ENCODE results near the gene STEAP3. TPM values are rescaled to one million over a fixed set of nuclear protein-coding genes. Genes with fewer than 3 reads are reported as not detected.

STEAP3 gene
- total and polyA plus RNA-seq, 2 donors (not counting 1 experiment from before 2014, with no cell fraction given) = 1.1 to 1.6 TPM

- Histone ChIP-seq H3K4me2 (replicated peaks; ENCODE audit: low read depth, low read length, poor library complexity, severe bottlenecking) (no peak overlapping the region), H3K9me3 (ENCODE audit: control extremely low read depth in 1 of 3, control insufficient read depth in 2 of 3, insufficient read depth in 1 of 3, low read length in 2 of 3) (no peaks in the 10 kb centered on the region), H2AFZ (ENCODE audit: insufficient read depth, low read depth, low read length, poor library complexity, severe bottlenecking) (no peak overlapping the region), H3K27ac (ENCODE audit: low read length in 2 of 2) (no peak overlapping the region), H3K79me2 (ENCODE audit: control insufficient read depth, insufficient read depth, low read length) (no peaks in the 10 kb centered on the region), H3K4me1 (ENCODE audit: control insufficient read depth in 2 of 2, insufficient read depth in 2 of 2, low read length in 2 of 2) (peaks cover 0 to 9% of the 10 kb centered on the region in 2 donors), H3K36me3 (replicated peaks in 1 of 2; ENCODE audit: control extremely low read depth in 1 of 2, control insufficient read depth in 1 of 2, extremely low read depth in 1 of 2, insufficient read depth in 2 of 2, low read length in 1 of 2) (no peaks in the 10 kb centered on the region), H3K9ac (ENCODE audit: low read length) (no peak overlapping the region), H3K4me3 (ENCODE audit: control extremely low read depth in 1 of 5, extremely low read depth in 1 of 5, insufficient read depth in 1 of 5, low read depth in 2 of 5, low read length in 4 of 5) (no peak overlapping the region), H4K20me1 (ENCODE audit: control insufficient read depth, insufficient read depth, low read length, poor library complexity, severe bottlenecking) (no peaks in the 10 kb centered on the region), H3K27me3 (replicated peaks in 1 of 4; ENCODE audit: control extremely low read depth in 1 of 4, control insufficient read depth in 3 of 4, insufficient read depth in 4 of 4, low read length in 3 of 4) (peaks cover 0 to 4% (median 0%) of the 10 kb centered on the region in 4 experiments)
- ATAC-seq (ENCODE audit: low read depth) (no peak), DNase-seq (no peak)
- POLR2A ChIA-PET = no interaction called here
- Mint-ChIP-seq H3K9me3 (ENCODE audit: insufficient read depth) (no peaks in the 10 kb centered on the region), H3K4me3 (no peak overlapping the region), H3K27me3 (no peaks in the 10 kb centered on the region), H3K27ac (no peak overlapping the region), H3K4me1 (peaks cover 12% of the 10 kb centered on the region)
- intact Hi-C loops (cut with micrococcal nuclease) = no loop called here
- WGBS (ENCODE audit: insufficient coverage) = 92% methylated on average over 5 of the region's 6 CpGs
- CTCF ChIA-PET = interaction anchor here (0.6 kb wide), 1 partner anchor 9 kb away, joined by 3 read pairs; no protein-coding TSS in a partner anchor
- TF ChIP-seq CTCF (IDR thresholded peaks at IDR 0.05) (no peak), EZH2 (IDR thresholded peaks at IDR 0.05; ENCODE audit: borderline replicate concordance, insufficient read depth, low read depth, low read length, poor library complexity, severe bottlenecking) (no peak)
Observed at GRCh38 chr2:119204525-119204924, 19.1 kb upstream of the STEAP3 start.

- WGBS (ENCODE audit: insufficient coverage) = 85% methylated on average over 13 of the region's 13 CpGs
- no peak overlapping the region for H3K27ac Mint-ChIP-seq
- no peak overlapping the region for H3K4me3 ChIP-seq (ENCODE audit: control extremely low read depth in 1 of 5, extremely low read depth in 1 of 5, insufficient read depth in 1 of 5, low read depth in 2 of 5, low read length in 4 of 5)
- no peak overlapping the region for H3K4me2 ChIP-seq (replicated peaks; ENCODE audit: low read depth, low read length, poor library complexity, severe bottlenecking)
- peaks cover 0 to 4% (median 0%) of the 10 kb centered on the region in 4 experiments for H3K27me3 ChIP-seq (replicated peaks in 1 of 4; ENCODE audit: control extremely low read depth in 1 of 4, control insufficient read depth in 3 of 4, insufficient read depth in 4 of 4, low read length in 3 of 4)
- H3K4me1 Mint-ChIP-seq = peaks cover 12% of the 10 kb centered on the region
- H3K9me3 ChIP-seq (ENCODE audit: control extremely low read depth in 1 of 3, control insufficient read depth in 2 of 3, insufficient read depth in 1 of 3, low read length in 2 of 3) = no peaks in the 10 kb centered on the region
- no peak for ATAC-seq (ENCODE audit: low read depth)
- H3K4me3 Mint-ChIP-seq = no peak overlapping the region
- no peaks in the 10 kb centered on the region for H3K36me3 ChIP-seq (replicated peaks in 1 of 2; ENCODE audit: control extremely low read depth in 1 of 2, control insufficient read depth in 1 of 2, extremely low read depth in 1 of 2, insufficient read depth in 2 of 2, low read length in 1 of 2)
- no peak overlapping the region for H3K9ac ChIP-seq (ENCODE audit: low read length)
- no peak overlapping the region for H2AFZ ChIP-seq (ENCODE audit: insufficient read depth, low read depth, low read length, poor library complexity, severe bottlenecking)
- POLR2A ChIA-PET = no interaction called here
- no peaks in the 10 kb centered on the region for H3K79me2 ChIP-seq (ENCODE audit: control insufficient read depth, insufficient read depth, low read length)
- no peaks in the 10 kb centered on the region for H3K9me3 Mint-ChIP-seq (ENCODE audit: insufficient read depth)
- intact Hi-C loops (cut with micrococcal nuclease) = no loop called here
- no peaks in the 10 kb centered on the region for H4K20me1 ChIP-seq (ENCODE audit: control insufficient read depth, insufficient read depth, low read length, poor library complexity, severe bottlenecking)
- no peaks in the 10 kb centered on the region for H3K27me3 Mint-ChIP-seq
- H3K27ac ChIP-seq (ENCODE audit: low read length in 2 of 2) = no peak overlapping the region
- DNase-seq = no peak
- TF ChIP-seq EZH2 (IDR thresholded peaks at IDR 0.05; ENCODE audit: borderline replicate concordance, insufficient read depth, low read depth, low read length, poor library complexity, severe bottlenecking) (no peak), CTCF (IDR thresholded peaks at IDR 0.05) (no peak)
- H3K4me1 ChIP-seq (ENCODE audit: control insufficient read depth in 2 of 2, insufficient read depth in 2 of 2, low read length in 2 of 2) = peaks cover 0 to 9% of the 10 kb centered on the region in 2 donors
- CTCF ChIA-PET = interaction anchor here (0.6 kb wide), 1 partner anchor 10 kb away, joined by 3 read pairs; no protein-coding TSS in a partner anchor
Observed at GRCh38 chr2:119205001-119205706, 18.5 kb upstream of the STEAP3 start.

Measured in B cell (primary cell).